Measurements from ENCODE around the gene MRNIP. TPM values are rescaled to one million over a fixed set of nuclear protein-coding genes. Genes with fewer than 3 reads are reported as not detected.

MRNIP gene
- total RNA-seq, 1 experiment from 2014 or later = 36.2 TPM

DNA sequence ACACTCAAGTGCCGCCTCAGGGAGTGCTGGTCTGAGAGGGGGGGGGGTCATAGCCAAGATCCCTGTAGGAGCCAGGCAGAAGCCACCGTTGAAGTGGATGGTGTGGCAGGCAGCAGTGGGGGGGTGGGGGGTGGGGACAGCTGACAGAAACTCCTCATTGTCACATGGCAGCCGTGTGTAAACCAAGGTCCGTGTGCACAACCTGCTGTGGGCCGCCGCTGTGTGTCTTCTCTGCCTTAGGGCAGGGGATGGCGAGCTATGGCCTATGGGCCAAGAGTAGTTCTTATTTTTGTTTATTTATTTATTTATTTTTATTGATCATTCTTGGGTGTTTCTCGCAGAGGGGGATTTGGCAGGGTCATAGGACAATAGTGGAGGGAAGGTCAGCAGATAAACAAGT, 24.5 kb downstream of the MRNIP start:
- POLR2A ChIA-PET = no interaction called here
- BruUV-seq (replicated peaks) = no TSS peak
- peaks cover 4% of the 10 kb centered on the region; the same call in 1 of the 2 replicates for H4K20me1 ChIP-seq (ENCODE audit: insufficient read depth)

More for the DNA sequence above, 24.5 kb downstream of the MRNIP start:
- peaks cover 25% of the 10 kb centered on the region for H3K79me2 ChIP-seq (ENCODE audit: insufficient read depth, low read length)
- no peak overlapping the region for H2AFZ ChIP-seq (ENCODE audit: low read depth, low read length, poor library complexity, severe bottlenecking)
- TF ChIP-seq, protein P1, sequence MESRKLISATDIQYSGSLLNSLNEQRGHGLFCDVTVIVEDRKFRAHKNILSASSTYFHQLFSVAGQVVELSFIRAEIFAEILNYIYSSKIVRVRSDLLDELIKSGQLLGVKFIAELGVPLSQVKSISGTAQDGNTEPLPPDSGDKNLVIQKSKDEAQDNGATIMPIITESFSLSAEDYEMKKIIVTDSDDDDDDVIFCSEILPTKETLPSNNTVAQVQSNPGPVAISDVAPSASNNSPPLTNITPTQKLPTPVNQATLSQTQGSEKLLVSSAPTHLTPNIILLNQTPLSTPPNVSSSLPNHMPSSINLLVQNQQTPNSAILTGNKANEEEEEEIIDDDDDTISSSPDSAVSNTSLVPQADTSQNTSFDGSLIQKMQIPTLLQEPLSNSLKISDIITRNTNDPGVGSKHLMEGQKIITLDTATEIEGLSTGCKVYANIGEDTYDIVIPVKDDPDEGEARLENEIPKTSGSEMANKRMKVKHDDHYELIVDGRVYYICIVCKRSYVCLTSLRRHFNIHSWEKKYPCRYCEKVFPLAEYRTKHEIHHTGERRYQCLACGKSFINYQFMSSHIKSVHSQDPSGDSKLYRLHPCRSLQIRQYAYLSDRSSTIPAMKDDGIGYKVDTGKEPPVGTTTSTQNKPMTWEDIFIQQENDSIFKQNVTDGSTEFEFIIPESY (IDR thresholded peaks at IDR 0.05; ENCODE audit: extremely low read depth, insufficient replicate concordance, low read length) = no peak
- TF ChIP-seq, protein P2, sequence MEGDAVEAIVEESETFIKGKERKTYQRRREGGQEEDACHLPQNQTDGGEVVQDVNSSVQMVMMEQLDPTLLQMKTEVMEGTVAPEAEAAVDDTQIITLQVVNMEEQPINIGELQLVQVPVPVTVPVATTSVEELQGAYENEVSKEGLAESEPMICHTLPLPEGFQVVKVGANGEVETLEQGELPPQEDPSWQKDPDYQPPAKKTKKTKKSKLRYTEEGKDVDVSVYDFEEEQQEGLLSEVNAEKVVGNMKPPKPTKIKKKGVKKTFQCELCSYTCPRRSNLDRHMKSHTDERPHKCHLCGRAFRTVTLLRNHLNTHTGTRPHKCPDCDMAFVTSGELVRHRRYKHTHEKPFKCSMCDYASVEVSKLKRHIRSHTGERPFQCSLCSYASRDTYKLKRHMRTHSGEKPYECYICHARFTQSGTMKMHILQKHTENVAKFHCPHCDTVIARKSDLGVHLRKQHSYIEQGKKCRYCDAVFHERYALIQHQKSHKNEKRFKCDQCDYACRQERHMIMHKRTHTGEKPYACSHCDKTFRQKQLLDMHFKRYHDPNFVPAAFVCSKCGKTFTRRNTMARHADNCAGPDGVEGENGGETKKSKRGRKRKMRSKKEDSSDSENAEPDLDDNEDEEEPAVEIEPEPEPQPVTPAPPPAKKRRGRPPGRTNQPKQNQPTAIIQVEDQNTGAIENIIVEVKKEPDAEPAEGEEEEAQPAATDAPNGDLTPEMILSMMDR (IDR thresholded peaks at IDR 0.05 in 2 of 3, conservative IDR thresholded peaks at IDR 0.05 in 1 of 3; ENCODE audit: borderline replicate concordance in 1 of 3, insufficient read depth in 1 of 3, low read depth in 2 of 3, low read length in 2 of 3) = no peak
- TF ChIP-seq ZNF274 (IDR thresholded peaks at IDR 0.05; ENCODE audit: low read depth, low read length) (no peak), SRF (IDR thresholded peaks at IDR 0.05; ENCODE audit: low read depth) (no peak)
- peaks cover 46 to 59% of the 10 kb centered on the region in 2 experiments for H3K36me3 ChIP-seq (ENCODE audit: control insufficient read depth in 1 of 2, insufficient read depth in 2 of 2, low read length in 2 of 2)
- no peak overlapping the region for H3K9ac ChIP-seq (ENCODE audit: low read length)
- H3K27ac ChIP-seq (ENCODE audit: low read depth, low read length) = no peak overlapping the region
- no peak for DNase-seq (ENCODE audit: low read depth, low spot score)
- ChIA-PET CTCF (no interaction called here), RAD21 (ENCODE audit: low non-redundant PET in 1 of 2, low total read pairs in 2 of 2, uncharacterized antibody in 2 of 2, unreplicated experiment in 2 of 2) (no interaction called here)
- intact Hi-C loops (cut with micrococcal nuclease) = no loop called here
- H3K9me3 ChIP-seq (ENCODE audit: control insufficient read depth in 1 of 2, insufficient read depth in 1 of 2, low read depth in 1 of 2, low read length in 2 of 2) = no peaks in the 10 kb centered on the region
- no peaks in the 10 kb centered on the region for H3K27me3 ChIP-seq (ENCODE audit: insufficient read depth, low read length)
- no peaks in the 10 kb centered on the region for H3K9me2 ChIP-seq (ENCODE audit: insufficient read depth)
- no peak overlapping the region for H3K4me2 ChIP-seq (ENCODE audit: low read length)
- H3K4me3 ChIP-seq (replicated peaks in 1 of 2; ENCODE audit: low read depth in 1 of 2, low read length in 2 of 2) = no peak overlapping the region
- H3K4me1 ChIP-seq (ENCODE audit: control insufficient read depth in 1 of 2, insufficient read depth in 2 of 2, low read length in 2 of 2) = no peaks in the 10 kb centered on the region
- no peak for ATAC-seq
